NCI-H1930 (cell line): Measurements from ENCODE around the gene MYH3.

Experiments
- DNase-seq, 2 experiments: peaks; one replicate each; lab custom pipeline; 2025; lab: John Stamatoyannopoulos, UW

The MYH3 gene

GRCh38 chr17:10613775-10614513 lies 43.2 kb downstream of the MYH3 start:
- no peak for DNase-seq

- peak in 1 of 2 experiments; percentile 41 for DNase-seq
These were observed 44.0 kb downstream of the MYH3 start for GRCh38 chr17:10612957-10613744.

DNA sequence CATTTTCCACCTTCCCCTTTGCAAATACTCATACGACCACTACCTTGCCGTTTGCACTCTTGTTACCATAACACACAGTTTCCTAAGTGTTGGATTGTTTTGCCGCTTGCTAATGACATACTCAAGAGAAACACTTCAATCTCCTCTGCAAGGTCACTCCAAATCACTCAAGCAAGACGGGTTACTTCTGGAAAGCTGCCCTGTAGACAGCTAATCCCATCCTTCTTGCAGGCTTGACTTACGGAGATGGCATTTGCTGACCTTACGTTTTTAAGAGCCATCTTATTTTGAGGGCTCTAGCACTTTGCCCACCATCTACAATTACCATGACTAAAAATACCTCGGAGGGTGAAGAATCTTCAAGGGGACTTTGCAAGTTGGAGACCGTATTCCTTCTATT lies 46.2 kb downstream of the MYH3 start:
- DNase-seq, result no peak

DNA sequence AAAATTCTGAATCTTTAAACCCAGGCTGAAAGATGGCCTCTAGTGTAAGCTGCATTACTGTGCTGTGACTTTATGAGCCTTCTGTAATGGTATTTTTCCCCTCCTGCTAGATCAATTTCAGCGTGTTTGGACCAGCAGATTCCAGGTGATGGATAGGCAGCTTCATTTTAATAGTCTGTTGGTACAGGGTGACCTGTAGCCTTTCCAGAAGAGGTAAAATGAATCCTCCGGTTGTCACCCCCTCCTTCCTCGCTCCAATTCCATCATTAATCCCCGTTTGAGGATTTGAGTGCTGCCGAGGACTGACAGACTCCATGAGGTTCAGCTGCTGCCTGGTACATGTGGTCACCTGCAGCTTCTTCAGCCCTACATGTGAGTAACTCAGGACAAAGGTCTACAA lies 48.9 kb downstream of the MYH3 start:
- DNase-seq, result no peak

GRCh38 chr17:10606110-10606509 lies 51.0 kb downstream of the MYH3 start:
- no peak for DNase-seq

GRCh38 chr17:10605221-10605783 lies 51.8 kb downstream of the MYH3 start:
- no peak for DNase-seq

- no peak for DNase-seq
These were observed 52.6 kb downstream of the MYH3 start for GRCh38 chr17:10604521-10604920.

DNA sequence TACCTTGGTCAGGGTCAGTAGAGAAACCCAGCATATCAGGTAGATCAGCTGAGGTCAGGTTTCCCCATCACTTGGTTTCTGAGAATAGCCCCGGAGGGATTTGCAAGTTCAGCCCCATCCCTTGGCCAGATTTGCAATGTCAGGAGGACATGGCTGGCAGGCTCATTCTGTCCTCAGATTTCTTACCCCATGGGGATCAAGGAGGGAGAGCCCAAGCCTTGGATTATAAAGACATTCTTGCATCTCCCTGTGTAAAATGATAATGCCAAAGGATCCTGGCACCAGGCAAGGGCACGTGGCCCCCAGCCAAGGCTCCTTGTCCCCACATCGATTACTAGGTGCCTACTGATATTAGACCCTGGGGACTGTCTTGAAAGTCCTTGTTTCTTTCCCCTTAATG lies 53.2 kb downstream of the MYH3 start:
- no peak for DNase-seq

- no peak for DNase-seq
These were observed 56.5 kb downstream of the MYH3 start for GRCh38 chr17:10600571-10600970.

DNA sequence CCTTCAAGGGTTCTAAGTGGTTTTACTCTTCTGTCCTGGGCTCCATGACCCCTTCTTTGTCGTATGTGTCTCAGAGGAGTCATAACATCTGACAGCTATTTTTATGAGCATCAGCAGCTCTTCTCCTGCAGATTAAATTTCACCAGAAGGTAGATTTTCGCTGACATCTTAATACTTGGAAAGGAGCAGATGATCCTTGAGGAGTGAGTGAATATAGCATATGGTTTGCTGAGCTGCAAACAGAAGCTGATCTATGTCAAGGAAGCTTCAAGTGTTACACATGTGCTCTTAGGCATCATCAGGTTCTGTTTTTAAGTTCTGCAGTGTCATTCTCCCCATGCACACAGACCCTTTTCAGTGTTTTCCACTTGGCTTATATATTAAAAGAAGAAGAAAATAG lies 58.5 kb downstream of the MYH3 start:
- no peak for DNase-seq

DNA sequence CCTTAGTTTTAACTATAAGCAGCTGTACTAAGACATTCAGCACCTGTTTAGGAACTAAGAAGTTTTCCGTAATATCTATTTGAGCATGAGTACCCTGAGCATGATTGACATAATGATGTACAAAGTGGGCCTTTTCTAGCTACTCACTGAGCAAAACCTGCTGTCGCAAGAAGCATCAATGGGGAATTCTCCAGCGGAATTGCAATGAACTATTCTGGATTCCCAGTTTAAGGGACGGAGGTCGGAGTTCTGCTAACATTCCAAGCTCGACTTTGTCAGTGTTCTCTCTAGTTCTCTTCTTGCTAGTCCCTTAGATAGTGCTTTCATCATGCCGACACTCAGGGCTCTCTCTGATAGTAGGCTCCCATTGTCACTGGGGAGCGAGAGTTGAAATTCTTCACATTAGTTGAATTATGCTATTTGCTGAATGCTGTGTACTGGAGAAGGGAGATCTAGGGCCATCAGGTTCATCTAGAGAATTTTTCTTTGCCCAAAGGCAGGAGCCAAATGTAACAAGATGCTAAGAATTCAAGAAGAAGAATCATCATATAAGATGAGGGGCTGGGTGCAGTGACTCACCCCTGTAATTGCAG lies 67.5 kb downstream of the MYH3 start:
- no peak for DNase-seq

GRCh38 chr17:10585529-10585928 lies 71.6 kb downstream of the MYH3 start:
- DNase-seq, result no peak

DNA sequence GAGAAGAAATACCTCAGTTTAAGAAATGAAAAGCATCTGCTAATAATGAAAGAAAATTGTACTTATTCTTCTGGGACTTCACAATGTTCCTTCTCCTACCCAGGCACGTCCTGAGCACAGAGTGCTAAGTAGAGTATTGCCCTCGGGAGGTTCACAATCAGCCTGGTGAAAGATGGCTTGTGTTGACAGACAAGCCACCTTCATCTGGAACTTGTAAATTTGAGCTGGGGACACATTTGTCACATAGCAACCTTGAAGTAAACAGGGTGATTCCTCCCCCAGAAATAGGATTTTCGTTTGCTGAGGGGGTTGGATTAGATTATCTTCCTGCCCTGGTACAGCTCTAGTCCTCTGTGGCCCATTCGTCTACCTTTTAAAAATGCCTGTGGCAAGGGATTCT lies 73.3 kb downstream of the MYH3 start:
- DNase-seq, result no peak

DNA sequence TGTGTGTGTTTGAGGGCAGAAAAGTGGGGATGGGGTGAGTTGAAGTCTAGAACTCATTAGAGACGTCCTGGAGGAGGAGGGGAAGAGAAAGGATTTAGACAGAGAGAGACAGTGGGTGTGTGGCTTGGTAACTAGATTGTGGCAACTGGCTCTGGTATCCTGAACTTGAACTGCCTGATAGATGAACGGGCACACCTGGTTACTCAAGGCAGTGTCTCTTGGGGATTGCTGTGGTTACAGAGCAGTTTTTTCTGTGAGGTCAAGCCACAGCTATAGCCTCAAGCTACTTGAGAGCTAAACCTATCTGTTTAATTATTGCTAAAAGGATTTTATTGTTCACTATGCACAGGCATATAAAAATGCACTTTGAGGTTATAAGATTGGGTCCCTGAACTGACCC lies 77.8 kb downstream of the MYH3 start:
- DNase-seq, result peak in 1 of 2 experiments; percentile 15
